Astrocyte (in vitro differentiated cells and primary cell): ENCODE results near the gene S100B.

Experiments
- EZH2 ChIP-seq: IDR thresholded peaks from 2 replicates; pipeline ENCODE4 v1.6.1; 2012; ENCODE audit warnings: mild to moderate bottlenecking, low read length, inconsistent platforms; ENCODE audit not compliant: insufficient read depth
- TF ChIP-seq, protein P1 (sequence below): IDR thresholded peaks from 2 replicates; pipeline ENCODE4 v1.5.1; 2011; ENCODE audit warnings: low read depth, mild to moderate bottlenecking, inconsistent platforms, low read length, moderate library complexity; ENCODE audit not compliant: insufficient read depth

DNA sequence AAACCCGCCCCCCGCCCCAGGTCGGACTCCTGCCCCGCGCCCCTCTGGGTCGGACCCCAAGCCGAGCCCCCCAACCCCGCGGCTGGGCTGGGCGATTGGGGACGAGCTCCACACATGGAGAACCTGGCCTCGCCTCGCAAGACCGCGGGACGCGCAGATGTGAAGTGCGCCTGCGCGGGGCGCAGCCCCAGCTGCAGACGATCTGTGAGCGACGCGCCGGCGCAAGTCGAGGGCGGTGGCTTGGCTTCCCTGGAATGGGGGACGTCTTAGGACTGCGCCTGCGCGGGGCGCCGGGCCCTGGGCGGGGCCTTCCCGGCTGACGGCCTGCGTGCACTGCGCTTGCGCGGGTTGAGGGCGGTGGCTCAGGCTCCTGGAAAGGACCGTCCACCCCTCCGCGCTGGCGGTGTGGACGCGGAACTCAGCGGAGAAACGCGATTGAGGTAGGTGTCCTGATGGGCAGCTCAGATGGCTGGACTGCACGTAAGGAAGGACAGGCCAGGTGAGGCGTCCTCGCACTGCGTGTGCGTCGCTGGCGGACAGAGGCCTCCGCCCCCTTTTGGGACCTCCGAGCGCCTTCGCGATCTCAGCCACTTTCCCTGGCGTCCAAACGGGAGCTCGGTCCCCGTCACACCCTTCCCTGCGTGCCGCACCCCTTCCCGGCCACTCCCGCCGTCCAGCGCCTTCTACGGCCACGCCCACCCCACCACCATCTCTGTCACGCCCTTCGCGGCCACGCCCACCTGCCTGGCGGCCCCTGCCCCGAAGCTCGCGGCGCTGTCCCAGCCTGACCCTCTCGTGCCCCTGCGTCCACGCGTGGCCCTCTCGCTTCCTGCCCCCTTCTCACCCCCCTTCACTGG lies 30.7 kb upstream of the S100B start, which contains the start of gene PRMT2:
- TF ChIP-seq, protein P1, sequence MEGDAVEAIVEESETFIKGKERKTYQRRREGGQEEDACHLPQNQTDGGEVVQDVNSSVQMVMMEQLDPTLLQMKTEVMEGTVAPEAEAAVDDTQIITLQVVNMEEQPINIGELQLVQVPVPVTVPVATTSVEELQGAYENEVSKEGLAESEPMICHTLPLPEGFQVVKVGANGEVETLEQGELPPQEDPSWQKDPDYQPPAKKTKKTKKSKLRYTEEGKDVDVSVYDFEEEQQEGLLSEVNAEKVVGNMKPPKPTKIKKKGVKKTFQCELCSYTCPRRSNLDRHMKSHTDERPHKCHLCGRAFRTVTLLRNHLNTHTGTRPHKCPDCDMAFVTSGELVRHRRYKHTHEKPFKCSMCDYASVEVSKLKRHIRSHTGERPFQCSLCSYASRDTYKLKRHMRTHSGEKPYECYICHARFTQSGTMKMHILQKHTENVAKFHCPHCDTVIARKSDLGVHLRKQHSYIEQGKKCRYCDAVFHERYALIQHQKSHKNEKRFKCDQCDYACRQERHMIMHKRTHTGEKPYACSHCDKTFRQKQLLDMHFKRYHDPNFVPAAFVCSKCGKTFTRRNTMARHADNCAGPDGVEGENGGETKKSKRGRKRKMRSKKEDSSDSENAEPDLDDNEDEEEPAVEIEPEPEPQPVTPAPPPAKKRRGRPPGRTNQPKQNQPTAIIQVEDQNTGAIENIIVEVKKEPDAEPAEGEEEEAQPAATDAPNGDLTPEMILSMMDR, result no peak
- no peak for TF ChIP-seq EZH2
